ENCODE measurements around the gene ZNF683.

GRCh38 chr1:26323382-26323781, 49.2 kb downstream of the ZNF683 start:
- TF ChIP-seq EZH2 (IDR thresholded peaks at IDR 0.05; ENCODE audit: low read length, missing control alignments) (no peak), CTCF (conservative IDR thresholded peaks at IDR 0.05 in 1 of 2, IDR thresholded peaks at IDR 0.05 in 1 of 2; ENCODE audit: low read depth in 1 of 2, low read length in 2 of 2) (no peak)

All from fibroblast of lung (primary cell).